ENCODE measurements around the gene METTL27.
"Not testable (repeated sequence)": the region's sequence is repeated elsewhere in the genome, so short reads cannot be mapped to it uniquely, and the experiment has no call there.

The METTL27 gene

DNA sequence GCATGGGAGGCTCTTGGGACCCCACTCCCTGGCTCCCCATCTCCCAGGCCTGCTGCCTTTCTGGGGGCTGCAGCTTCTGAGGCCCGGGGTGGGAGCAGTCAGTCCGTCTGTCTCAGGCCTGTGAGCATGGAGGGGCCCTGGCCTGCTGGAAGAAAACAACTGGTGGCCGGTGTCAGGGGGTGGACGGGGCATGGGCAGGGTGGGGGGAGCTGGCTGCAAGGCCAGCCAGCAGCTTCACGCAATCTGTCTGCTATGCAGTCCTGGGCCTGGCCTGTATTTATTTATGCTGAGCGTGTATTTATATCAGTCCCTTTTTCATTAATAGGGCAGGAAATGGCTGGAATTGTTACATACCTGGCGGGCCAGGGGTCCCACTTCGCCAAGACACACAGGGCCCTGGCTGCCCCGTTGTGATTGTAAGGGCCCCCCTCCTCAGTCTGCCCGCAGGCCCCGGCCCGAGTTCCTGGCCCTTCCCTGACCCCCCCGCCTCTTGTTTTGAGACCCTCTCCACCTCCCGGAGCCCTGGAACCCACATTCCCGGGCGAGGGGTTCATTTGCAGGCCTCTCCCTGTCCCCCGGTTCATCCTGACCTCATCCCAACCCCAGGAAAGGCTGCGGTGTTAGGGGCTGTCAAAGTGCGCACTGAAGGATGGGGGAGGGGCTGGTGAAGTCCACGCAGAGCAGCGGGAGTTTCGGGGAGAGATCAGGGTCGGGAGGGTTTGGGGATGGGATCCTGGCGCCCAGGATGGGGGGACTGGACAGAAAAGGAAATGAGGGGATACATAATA, 26.9 kb upstream of the METTL27 start:
- DNase-seq (ENCODE audit: low read depth), result no peak

DNA sequence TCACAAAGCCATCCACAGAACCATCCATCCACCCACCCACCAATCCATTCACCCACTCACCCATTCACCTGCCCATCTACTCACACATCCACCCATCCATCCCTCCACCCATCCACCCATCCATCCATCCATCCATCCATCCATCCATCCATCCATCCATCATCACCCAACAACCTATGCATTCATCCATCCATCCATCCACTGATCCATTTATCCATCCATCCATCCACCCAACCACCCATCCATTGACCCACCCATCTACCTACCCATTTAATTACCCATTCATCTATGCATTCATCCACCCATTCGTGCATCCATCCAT, 24.1 kb upstream of the METTL27 start:
- DNase-seq (ENCODE audit: low read depth), result no peak

- DNase-seq (ENCODE audit: low read depth), result no peak
These were observed 23.6 kb upstream of the METTL27 start for GRCh38 chr7:73865738-73866445.

DNA sequence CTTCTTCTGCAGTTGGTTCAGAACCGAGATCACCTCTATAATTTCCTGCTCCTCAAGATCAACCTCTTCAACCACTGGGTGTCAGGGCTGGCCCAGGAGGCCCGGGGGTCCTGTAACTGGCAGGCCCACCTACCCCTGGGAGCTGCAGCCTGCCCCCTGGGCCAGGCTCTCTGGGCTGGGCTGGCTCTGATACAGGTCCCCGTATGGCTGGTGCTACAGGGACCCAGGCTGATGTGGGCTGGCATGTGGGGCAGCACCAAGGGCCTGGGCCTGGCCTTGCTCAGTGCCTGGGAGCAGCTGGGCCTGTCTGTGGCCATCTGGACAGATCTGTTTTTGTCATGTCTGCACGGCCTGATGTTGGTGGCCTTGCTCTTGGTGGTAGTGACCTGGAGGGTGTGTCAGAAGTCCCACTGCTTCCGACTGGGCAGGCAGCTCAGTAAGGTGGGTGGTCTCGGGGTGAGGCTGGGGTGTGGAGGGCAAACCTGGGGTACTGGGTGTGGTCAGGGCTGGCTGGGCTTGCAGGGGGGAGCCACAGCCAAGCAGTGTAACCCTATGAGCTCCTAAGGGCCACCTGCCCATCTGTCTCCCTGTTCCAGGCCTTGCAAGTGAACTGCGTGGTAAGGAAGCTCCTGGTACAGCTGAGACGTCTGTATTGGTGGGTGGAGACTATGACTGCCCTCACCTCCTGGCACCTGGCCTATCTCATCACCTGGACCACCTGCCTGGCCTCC, 22.8 kb upstream of the METTL27 start:
- DNase-seq (ENCODE audit: low read depth), result no peak

GRCh38 chr7:73861305-73861704, 19.0 kb upstream of the METTL27 start:
- no peak for DNase-seq (ENCODE audit: low read depth)

GRCh38 chr7:73860859-73861258, 18.5 kb upstream of the METTL27 start, which contains the start of gene TMEM270:
Gene TMEM270, plus strand, starts transcription at chr7:73861159. Its CDS starts 36 bp downstream, at chr7:73861195.
- DNase-seq (ENCODE audit: low read depth), result no peak

DNA sequence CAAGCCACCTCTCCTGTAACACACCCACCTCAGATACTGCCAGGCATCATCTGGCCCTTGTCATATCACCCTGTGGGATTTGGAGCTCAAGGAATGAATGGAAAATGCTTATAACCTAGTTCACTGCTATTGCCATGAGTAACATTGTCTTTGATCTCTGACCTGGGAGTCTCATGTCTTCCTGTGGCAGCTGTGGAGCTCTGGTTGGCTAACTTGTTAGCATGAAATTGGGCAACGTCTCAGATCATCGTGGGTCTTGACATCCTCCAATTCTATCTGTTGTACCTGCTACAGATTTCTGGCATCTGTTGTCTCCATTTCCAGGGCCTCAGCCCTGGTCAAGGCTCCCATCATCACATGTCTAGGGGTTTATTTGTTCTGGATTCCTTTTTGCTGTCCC, 16.5 kb upstream of the METTL27 start:
- no peak for DNase-seq (ENCODE audit: low read depth)

DNA sequence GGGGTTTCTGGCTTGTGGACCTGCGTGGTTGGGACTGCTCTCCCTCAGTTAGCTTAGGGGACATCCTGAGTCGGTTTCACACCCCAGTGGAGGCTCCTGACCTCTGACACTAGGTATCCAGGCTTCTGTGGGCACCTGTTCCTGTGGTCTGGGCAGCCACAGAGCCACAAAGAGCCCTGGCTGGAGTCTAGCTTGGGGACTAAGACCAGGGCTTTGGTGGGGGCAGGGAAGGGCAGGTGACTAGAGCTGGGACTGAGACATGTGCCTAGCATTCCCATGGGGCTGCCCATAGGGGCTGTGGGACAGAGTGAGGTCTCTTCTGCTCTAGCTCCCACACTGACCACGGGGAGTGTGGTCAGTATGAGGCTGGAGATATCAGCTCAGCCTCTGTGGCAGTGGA, 14.6 kb upstream of the METTL27 start:
- DNase-seq (ENCODE audit: low read depth), result no peak

- DNase-seq (ENCODE audit: low read depth), result no peak
These were observed 10.2 kb upstream of the METTL27 start for GRCh38 chr7:73852500-73852899.

DNA sequence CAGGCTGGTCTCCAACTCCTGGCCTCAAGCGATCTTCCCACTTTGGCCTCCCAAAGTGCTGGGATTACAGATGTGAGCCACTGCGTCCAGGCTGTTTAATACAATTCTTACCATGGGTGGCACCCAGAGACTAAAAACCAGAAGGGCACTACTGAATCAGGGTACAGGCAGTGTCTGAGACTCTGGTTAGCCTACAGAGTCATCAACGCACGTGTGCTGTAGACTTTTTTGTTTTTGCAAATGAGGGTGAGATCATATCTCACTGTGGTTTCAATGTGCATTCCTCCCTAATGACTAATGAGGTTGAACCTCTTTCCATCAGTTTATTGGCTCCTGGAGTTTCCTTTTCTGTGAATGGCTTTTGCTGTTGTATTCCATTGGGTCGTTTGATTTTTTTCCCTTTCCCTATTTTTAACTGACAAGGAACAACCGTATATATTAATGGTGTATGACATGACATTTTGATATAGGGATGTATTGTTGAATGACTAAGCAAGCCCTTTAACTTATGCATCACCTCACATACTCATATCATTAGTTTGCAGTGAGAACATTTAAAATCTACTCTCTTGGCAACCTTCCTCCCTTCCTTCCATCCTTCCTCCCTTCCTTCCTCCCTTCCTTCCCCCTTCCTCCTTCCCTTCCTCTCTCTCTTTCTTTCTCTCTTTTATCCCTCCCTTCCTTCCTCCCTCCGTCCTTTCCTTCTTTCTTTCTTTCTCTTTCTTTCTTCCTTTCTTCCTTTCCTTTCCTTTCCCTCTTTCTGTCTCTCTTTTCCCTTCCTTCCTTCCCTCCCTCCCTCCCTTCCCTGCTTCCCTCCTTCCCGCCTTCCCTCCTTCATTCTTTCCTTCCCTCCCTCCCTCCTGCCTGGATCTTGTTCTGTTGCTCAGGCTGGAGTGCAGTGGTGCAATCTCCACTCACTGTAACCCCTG, 9.4 kb upstream of the METTL27 start:
- DNase-seq (ENCODE audit: low read depth), result peak; percentile 11

- no peak for DNase-seq (ENCODE audit: low read depth)
These were observed 8.5 kb upstream of the METTL27 start for GRCh38 chr7:73850781-73851207.

GRCh38 chr7:73847941-73848723, 5.8 kb upstream of the METTL27 start:
- no peak for DNase-seq (ENCODE audit: low read depth)

DNA sequence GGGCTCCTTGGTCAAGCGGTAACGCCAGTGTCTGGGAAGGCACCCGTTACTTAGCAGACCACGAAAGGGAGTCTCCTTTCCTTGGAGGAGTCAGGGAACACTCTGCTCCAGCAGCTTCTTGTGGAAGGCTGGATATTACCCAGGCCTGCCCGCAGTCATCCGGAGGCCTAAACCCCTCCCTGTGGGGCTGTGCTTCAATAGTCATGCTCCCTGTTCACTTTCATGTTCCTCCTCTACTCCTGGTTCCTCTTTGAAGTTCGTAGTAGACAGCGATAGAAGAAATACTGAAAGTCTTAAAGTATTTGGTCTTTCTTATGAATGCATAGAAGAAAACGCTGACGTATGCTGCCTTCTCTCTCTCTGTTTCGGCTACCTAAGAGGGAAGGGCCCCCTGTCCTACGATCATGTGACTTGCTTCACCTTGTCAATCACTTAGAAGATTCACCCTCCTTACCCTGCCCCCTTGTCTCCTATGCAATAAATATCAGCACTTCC, 3.4 kb upstream of the METTL27 start:
- not testable (repeated sequence) for DNase-seq (ENCODE audit: low read depth)

- DNase-seq (ENCODE audit: low read depth), result no peak
These were observed 2.6 kb upstream of the METTL27 start for GRCh38 chr7:73844848-73845460.

DNA sequence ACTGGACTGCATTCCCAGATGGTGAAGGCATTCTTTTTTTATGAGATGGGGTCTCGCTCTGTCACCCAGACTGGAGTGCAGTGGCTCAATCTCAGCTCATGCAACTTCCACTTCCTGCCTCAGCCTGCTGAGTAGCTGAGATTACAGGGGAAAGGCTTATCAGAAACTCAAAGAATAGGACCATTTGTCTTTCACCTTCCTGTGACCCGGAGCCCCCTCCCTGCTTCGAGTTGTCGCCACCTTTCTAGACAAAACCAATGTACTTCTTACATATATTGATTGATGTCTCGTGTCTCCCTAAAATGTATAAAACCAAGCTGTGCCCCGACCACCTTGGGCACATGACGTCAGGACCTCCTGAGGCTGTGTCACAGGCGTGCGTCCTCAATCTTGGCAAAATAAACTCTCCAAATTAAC, 1.8 kb upstream of the METTL27 start:
- no peak for DNase-seq (ENCODE audit: low read depth)

DNA sequence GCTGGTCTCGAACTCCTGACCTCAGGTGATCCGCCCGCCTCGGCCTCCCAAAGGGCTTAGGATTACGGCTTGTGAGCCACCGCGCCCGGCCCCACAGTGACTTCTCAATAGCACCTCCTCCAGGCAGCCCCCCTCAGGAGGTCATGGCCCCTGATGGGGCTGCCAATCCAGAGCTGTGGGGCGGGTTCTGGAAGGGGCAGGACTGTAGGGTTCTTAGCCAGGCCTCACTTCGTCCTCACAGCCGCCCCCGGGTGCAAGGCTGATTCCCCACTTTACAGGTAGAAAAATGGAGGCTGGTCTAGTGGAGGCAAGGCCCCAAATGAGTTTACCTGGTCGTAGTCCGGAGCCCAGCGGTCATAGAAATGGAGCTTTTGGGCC, 638 bp downstream of the METTL27 start:
- DNase-seq (ENCODE audit: low read depth), result no peak

DNA sequence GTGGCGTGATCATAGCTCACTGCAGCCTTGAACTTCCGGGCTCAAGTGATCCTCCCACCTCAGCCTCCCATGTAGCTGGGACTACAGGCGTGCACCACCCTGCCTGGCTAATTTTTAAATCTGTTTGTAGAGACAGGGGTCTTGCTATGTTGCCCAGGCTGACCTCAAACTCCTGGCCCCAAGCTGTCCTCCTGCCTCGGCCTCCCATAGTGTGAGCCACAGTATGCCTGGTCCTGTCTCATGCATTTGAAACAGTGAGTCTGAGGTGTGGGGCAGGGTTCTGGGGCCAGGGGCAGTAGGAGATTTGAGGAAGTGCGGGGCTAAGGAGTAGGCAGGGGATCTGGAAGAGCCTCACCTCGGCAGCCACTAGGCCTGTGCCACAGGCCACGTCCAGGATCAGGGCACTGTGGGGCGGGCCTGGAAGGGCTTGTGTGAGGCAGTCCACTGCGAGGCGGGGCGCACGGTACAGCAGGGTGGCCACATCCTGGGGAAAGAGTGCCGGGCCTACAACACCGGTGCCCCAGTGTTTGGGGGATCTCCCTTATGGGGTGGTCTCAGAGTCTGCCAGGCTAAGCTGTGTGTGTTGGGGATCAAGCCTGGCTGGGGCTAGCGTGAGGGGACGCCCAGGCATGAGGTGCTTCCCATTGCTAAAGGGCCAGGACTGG, 1.5 kb downstream of the METTL27 start:
- DNase-seq (ENCODE audit: low read depth), result no peak

DNA sequence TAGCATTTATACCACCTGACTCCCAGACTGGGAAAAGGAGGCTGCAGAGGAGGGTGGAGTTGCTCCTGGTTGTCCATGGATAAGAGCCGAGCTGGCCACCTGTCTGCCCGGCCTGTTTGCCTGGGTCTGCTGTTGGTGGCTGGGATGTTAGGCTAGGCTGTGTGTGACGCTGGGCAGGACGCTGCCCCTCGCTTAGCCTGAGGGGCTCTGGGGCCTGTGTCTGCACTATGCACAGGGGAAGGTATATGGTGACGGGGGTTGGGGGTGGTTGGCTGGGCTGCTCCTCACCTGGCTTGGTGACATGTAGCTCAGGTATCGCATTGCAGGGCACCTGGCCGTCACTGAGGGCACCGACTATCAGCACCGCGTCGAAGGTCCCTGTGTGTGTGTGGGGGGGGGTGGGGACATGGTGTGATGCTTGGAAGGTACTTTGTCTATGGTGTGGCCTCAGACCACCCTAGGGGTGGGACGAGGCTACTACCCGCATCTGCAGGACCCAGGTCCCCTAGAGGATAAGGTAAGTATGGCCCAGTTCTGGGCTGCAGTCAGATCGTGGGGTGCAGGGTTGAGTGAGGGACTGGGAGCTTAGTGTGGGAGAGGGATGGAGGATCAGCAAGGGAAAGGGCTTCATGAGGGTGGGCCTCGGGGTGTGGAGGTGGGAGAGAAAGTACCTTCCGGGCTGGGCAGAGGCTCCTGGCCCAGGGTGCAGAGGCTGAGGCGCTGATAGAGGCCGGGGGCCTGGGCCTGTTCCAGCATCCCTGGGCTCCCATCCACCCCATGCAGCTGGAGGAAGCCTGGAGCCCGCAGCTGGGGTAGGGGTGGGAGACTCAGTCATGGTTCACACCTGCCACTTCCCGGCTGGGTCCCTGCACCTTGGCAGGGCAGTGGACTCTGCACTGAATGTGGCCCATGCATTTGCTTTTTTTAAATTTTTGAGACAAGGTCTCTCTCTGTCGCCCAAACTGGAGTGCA, 2.3 kb downstream of the METTL27 start:
- no peak for DNase-seq (ENCODE audit: low read depth)

GRCh38 chr7:73839290-73839689, 3.0 kb downstream of the METTL27 start:
- no peak for DNase-seq (ENCODE audit: low read depth)
